Endothelial cell of hepatic sinusoid (primary cell): ENCODE results near the gene SLC35F1.

ENCODE experiments used
- in situ Hi-C: cut with HindIII; loops from 2 replicates; pipeline ENCODE4 v1.10.0; 2017; ENCODE audit warnings: low sequenced_read_pairs

The SLC35F1 gene

DNA sequence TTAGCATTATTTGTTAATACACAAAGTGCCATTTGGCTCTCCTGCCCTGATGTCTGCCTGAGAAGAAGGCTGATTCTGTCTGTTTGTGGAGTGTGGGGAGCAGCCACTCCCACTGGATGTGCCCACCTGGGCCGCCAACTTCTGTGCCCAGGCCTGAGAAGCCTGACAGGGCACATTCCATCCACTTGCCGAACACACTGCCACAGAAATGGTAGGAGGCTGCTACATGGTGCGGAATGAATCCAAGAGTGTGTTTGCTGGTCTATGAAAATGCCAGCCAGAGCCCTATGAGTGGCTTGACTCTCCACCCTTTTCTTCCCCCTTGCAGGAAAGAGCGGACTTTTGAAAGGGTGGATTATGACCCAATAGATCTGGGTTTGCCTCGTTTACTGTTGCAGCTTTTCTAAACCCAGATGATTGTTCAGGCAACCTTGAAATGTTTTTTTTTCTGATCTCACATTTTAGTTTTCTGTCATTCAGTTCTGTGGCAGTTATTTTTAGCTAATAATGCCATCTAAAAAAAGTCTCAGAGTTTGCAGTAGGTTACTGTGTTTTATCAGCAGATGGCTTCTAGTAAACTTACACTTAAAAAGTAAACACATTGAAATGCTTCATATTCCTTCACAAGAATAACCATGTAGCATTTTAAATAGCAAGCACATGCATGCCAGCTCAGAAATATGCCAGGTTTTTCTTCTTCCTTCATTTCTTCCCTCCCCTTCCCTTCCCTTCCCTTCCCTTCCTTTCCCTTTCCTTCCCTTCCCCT is 196.5 kb downstream of the SLC35F1 start:
- in situ Hi-C loops: no loop called here

DNA sequence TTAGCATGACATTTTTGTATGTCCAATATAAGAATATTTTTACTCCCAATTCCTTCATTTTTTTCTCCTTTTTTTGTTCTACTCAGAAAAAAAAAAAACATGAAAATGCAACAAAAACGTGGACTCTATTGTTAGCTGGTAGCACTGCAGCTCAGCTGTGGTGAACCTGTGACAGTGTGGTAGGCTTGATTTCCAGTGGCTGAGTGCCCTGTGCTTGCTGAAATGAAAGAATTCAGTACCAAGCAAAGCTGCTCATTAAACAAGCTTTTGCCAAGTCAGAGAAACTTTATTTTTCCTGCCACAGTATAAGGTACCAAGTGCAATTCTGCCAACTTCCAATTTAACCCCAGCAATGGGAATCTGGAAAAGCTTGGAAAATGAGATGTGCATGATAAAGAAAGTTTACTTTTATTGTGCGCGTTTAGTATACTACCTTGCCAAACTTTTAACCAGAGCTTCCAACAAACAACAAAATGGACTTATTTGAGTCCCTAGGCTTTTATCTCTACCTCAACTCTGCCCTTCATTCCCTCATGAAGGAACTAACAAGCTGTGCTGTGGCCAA is 215.2 kb downstream of the SLC35F1 start:
- in situ Hi-C loops: no loop called here

DNA sequence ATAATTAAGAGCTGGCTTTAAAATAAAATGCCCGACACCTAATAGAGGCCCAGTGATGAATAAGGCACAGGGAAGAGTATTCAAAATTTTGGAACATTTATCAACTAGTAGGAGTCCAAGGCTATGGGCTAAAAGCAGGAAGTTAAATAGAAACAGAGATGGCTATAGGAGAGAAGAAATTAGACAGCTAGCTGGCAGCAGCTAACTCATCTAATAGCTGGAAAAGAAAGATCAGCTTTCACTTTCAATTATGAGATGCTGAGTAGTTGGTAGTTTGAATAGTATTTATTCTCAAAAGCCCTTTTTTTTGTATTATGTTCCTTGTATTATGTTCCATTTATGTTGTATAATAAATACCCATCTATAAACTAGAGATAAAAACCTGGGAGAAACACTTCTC is 215.7 kb downstream of the SLC35F1 start:
- in situ Hi-C loops: no loop called here

DNA sequence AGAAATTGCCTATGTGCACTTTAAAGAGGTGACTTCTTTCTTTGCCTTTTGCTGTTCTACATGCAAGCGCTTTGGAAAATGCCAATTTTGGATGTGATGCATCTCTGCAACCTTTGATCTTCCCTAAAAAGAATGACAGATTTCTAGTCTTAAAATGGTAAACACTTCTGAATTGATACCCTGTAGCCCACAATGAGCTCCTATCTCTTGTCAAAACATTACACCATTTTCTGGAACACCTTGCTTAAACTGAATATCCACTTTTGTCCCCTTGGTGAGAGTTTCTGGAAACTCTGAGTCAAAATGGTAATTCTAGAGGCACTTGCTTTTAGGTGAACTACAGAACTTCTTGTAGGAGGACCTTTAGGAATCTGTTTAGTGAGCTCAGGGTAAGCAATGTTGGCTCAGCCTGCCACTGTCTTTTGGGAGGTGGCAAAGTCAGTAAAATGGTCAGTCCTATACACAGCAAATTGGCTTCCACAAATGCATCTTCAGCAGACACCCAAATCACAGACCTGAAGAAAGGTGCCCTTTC is 216.5 kb downstream of the SLC35F1 start:
- in situ Hi-C loops: no loop called here

DNA sequence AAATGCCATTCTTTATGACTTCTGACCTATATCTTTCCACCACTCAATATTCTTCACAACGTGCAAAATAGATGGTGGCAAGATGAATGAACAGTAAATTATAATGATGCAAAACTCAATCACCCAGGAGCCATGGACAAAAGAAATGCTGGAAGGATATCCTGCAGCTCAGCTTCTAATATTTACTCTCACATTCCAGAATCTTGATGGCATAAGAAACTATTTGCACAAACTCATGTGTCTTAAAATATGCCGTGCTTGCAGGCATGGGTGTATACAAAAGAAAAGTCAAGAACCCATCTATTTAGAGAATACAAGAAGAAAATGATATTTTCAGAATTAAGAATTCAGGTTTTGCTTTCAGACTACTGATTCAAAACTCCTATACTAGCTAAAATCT is 217.8 kb downstream of the SLC35F1 start:
- in situ Hi-C loops: no loop called here

DNA sequence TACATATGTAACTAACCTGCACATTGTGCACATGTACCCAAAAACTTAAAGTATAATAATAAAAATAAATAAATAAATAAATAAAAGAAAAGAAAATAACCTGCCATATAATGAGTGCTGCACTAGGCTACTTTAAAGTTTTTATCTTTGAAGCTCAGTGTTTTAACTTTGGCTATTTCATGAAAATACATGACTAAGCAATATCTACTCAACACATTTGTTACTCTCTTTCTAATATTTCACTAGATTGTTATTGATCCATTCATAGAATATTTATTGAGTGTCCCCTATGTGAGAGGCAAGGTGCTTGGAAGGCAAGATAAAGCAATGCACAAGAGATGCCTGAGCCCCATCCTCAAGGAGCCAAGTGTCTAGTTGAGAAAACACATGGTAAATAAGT is 221.7 kb downstream of the SLC35F1 start:
- in situ Hi-C loops: no loop called here

DNA sequence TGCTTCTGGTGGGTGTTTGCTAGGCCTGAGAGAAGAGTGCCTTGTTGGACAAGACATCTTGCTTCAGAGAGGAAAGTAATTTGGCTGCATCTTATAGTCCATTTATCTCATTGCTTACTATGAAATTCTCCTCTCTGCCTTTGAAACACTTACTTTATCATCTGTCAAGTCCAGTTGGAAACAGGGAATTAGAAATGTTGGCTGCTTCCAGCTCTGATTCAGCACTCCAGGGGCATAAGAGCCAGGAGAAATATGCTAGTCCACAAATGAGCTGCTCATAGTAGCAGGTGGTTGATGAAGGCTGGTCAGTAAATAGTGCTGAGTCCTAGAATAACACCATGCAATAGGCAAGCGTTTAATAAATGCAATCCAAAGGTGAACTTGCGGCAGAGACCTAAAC is 227.1 kb downstream of the SLC35F1 start:
- in situ Hi-C loops: no loop called here

DNA sequence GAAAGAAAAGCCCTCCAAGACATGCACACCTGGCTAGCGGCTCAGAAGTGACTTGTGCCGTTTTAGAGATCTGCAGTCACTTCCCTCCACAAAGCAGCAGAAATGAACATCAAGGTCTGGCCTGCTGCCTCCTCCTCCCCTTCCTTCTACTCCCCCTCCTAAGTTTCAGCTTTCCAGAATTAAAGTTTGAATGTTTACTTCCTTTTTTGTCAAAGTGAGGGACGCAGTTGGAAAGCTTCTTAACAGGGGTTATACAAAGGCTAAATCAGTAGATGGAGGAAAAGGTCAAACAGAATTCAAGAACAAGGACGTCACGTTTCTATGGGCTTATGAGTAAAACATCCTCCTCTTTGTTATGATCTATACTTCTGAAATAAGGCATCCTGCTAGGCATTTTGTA is 227.7 kb downstream of the SLC35F1 start:
- in situ Hi-C loops: no loop called here

DNA sequence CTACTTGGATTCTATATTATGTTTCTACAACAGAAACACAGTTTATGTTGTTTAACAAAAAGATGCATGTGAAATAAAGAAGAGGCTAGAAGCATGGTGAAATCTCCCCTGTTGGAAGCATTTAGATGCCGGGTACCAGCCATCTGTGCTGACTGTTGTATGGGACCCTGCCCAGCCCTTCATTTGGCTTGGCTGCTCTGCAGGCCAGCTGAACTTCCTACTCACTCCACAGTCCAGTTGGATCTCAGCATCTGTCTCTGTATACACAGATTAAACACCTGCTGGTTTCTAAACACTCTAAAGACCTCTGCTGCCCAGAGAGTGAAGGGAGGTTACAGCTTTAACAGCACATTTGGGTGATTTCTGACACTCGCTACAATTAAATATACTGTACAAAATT is 228.3 kb downstream of the SLC35F1 start:
- in situ Hi-C loops: no loop called here

DNA sequence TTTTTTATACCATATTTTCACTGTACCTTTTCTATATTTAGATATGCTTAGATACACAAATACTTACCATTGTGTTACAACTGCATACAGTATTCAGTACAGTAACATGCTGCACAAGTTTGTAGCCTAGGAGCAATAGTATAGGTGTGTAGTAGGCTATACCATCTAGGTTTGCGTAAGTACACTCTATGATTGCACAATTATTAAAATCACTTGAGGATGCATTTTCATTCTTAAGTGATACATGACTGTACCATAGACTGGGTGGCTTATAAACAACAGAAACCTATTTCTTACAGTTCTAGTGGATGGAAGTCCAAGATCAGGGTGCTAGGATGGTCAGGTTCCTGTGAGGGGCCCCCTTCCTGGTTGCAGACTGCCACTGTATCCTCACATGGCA is 234.1 kb downstream of the SLC35F1 start:
- in situ Hi-C loops: no loop called here

DNA sequence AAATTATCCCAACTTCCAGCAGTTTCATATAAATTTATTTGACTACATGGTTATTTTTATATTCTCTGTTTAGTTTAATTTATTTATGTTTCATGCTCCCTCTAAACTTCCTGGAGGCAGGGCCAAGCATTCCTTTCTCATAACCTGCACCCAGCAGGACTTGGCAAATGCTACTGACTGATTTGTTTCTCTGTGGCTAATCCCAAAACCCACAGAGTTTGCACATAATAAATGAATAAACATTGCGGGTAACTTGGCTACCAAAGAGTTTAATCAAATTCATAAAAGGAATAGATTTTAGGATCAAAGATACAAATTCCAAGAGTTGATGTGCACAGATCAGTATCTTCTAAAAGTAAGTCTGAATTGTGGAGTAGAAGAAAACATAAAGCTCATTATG is 239.5 kb downstream of the SLC35F1 start:
- in situ Hi-C loops: no loop called here

DNA sequence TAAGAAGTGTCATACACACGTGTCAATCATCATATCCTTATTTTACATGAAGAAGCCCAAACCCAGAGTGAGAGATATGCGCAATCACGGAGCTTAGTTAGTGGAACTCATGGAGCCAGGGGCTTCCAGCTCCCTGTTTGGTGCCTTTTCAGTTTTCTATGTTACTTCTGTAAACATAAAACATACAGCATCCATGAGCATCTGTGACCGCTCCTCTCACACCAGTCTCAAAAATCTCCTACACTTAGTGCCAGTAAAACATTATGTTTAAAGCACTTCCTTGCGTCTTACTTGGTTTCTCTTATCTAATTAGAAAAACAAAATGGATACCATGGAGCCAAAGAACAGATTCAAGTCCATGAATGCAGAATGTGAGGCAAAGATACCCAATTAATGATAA is 240.4 kb downstream of the SLC35F1 start:
- in situ Hi-C loops: no loop called here

DNA sequence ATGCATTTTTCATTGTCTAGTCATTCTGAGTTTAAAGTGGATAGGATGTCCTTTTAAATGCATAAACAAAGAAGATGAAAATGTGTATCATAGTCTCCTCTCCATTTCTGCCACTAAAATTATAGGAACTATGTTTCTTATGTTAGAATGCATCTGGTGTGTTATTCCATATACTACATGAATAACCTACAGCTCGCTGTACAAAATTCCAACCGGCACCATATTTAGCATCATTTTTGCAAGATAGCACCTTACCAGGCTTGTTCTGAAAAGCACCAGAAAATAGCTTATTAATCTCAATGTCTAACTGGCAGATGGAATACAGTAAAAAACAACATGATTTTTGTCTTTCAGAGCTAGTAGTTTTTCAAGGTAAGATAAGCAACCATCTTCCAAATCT is 241.5 kb downstream of the SLC35F1 start:
- in situ Hi-C loops: no loop called here

DNA sequence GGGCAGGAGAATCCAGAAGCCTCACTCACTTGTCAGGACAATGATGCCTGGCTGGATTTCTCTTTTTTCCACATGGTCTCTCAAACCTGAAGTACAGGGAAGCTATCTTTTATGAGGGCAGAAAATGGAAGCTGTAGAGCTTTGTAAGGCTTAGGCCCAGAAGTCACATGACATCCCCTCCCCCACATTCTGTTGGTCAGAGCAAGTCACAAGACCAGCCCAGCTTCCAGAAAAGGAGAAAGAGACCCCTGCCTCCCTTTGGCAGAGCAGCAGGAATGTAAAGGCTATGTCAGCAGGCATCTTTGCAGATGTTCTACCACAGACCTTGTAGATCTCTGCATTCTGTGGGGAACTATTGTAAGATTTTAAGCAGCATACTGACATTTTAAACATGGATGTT is 245.5 kb downstream of the SLC35F1 start:
- in situ Hi-C loops: no loop called here

DNA sequence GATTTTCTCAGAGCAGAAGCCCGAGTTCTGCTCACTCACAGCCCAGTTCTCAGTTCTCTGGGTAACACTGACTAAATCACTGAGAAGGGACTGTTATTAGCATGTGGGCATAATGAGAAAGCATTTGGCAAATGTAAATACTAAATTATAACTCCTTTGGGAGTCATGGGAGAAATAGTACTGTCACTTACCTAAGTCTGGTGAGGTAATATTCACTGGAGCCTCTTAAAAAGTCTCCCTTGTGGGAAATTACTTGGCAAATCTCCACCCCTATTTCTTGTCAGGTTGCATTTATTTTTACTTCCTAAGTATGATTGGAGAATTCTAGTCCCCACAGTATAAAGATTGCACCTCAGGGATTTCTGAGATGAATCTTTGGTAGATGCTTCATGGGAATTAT is 254.3 kb downstream of the SLC35F1 start:
- in situ Hi-C loops: loop anchor here (5.0 kb wide), 1 partner anchor 76 kb away; no protein-coding TSS in a partner anchor

DNA sequence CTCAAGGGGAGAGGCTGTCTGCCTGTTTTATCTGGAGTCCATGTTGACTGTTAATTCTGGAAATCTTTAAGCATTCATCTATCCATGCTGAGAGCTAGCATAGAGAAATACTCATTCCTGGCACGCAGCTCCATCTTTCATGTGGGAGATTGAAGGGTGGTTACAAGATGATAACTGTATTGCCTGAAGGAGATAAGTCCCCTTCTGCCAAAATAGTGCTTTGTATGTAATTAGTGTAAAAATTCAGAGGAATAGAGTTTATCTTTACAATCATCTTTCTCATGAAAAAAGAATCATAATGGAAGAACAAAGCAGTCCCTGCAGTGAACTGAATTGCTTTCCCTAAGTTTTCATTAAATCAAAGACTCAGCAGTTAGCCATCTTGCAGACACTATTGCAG is 256.5 kb downstream of the SLC35F1 start:
- in situ Hi-C loops: loop anchor here (5.0 kb wide), 1 partner anchor 74 kb away; no protein-coding TSS in a partner anchor

DNA sequence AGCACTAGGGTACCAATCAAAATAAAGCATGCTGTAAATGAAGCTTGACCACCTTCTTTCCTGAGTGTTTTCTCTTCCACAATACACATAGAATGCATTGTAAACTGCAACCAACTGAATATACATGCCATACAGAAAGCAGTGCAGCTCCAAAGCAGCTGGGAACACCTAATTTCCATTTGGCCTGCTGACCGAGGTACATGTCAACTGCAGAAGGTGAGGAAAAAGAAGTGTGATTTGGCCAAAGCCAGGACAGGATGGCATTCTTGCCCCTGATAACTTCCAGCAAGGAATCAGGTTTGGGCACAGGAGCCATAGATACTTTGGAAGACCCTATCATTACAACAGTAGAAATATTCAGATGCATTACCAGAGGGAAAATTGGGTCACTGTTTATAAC is 258.4 kb downstream of the SLC35F1 start:
- in situ Hi-C loops: no loop called here

DNA sequence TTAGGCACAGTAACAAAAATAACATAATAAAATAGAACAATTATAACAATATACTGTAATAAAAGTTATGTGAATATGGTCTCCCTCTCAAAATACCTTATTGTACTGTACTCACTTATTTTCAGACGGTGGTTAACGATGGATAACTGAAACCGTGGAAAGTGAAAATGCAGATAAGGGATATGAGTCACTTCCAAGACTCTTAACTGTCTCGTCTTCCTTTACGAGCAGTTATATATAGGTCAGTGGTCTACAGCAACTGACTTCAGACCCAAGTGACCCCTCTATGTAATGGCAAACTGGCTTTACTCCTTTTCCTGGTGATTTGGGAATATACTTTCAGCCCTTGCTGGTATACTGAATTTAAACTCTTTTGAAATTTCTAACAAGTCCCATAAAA is 261.4 kb downstream of the SLC35F1 start:
- in situ Hi-C loops: no loop called here

DNA sequence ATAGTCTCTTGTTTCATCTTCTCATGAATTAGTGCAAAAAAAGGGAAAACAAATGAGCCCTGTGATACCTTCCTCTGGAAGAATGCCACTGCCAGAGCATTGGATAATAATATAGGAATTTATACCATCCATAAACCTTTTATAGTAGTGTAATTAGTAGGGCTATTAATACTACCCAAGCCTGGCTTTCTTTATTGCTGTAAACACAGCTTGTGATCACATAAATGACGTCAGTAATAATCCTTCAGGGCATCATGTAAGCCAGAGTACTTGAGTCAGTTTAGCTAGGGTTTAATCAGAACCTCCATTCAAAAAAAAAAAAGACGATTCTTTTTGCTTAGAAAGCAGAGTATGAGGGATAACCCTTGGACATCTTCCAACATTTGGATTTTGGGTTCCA is 264.8 kb downstream of the SLC35F1 start:
- in situ Hi-C loops: no loop called here

DNA sequence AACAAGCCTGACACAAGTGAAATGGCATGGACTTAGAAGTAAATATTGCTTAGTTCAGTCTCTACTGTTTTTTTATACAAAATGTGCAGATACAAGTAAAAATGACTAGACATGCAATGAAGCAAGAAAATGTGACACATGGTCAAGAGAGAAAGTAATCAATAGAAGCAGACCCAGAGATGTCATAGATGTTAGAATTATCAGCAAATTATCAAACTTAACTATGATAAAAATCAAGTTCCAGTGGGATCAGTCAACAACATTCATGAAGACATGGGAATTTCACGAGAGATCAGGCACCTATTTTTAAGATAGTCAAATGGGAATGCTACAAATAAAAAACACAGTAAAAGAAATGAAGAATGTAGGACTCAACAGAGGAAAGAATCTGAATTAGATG is 267.0 kb downstream of the SLC35F1 start:
- in situ Hi-C loops: no loop called here

DNA sequence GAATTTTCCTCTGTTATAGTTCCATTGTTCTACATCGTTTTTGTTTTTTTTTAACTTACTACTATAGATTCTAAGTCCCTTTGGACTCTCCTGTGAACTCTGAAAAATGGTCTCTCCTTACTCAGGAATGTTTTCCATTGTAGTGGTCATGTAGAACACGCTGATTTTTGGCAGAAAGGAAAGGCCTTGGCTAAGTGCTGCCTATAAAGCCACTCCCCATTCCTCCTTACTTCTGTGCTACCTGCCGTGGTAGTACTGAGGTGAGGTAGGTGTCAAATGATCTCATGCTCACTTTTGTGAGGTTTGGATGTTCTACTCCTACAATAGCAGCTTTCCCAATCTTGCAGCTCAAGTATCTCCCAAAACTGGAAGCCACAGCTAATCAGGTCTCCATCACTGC is 270.7 kb downstream of the SLC35F1 start:
- in situ Hi-C loops: no loop called here

DNA sequence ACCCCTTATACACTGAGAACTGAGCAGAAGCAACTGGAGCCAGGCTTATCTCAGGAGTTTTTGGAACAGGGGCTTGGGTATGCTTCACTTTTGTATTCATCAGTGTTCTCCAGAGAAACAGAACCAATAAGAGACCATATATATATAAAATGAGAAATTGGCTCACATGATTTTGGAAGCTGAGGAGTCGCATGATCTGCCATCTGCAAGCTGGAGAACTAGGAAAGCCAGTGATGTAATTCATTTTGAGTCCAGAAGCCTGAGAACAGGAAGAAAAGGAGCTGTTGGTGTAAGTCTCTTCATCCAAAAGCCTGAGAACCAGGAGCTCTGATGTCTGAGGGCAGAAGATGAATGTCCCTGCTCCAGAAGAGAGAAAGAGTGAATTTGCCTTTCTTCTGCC is 272.0 kb downstream of the SLC35F1 start:
- in situ Hi-C loops: no loop called here
